ENCODE measurements around the gene CDYL.

Gene CDYL

DNA sequence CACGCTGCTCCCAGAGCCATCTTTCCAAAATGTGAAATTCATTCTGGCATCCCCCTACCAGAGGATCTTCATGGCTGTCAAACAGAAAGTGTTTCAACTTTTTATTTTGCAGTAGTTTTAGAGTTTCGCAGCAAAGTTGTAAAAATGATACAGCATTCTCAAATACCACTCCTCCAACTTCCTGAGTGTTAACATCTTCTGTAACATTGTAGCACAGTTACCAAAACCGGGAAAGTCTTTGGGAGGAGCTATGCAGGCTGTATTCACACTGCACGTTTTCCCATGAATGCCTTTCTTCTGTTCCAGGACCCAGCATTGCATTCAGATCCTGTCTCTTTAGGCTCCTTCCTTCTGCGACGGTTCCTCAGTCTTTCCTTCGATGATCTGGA is 30.1 kb downstream of the CDYL start:
- H3K9me3 Mint-ChIP-seq = peaks cover 5% of the 10 kb centered on the region
- H3K27ac Mint-ChIP-seq = no peak overlapping the region
- H3K4me3 Mint-ChIP-seq = no peak overlapping the region
- peaks cover 88% of the 10 kb centered on the region for H3K4me1 Mint-ChIP-seq
- H3K36me3 Mint-ChIP-seq = peaks cover 11% of the 10 kb centered on the region
- no peaks in the 10 kb centered on the region for H3K27me3 Mint-ChIP-seq
- no peak for ATAC-seq

DNA sequence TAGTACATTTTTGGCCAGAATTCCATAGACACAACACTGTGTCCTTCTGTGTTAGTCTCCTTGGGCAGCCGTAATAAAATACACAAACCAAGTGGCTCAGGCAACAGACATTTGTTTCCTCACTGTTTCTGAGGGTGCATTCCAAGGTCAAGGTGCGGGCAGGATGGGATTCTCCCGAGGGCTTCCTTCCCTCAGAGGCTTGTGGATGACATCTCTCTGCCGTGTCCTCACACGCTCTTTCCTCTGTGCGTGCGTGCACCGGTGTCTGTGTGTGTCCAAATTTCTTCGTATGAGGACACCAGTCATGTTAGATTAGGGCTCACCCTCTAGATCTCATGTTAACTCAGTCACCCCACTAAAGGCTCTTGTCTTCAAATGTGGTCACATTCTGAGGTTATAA is 30.6 kb downstream of the CDYL start:
- ATAC-seq = no peak
- Mint-ChIP-seq H3K9me3 (peaks cover 5% of the 10 kb centered on the region), H3K27ac (no peak overlapping the region), H3K36me3 (peaks cover 11% of the 10 kb centered on the region), H3K27me3 (no peaks in the 10 kb centered on the region), H3K4me3 (no peak overlapping the region), H3K4me1 (peaks cover 88% of the 10 kb centered on the region)

DNA sequence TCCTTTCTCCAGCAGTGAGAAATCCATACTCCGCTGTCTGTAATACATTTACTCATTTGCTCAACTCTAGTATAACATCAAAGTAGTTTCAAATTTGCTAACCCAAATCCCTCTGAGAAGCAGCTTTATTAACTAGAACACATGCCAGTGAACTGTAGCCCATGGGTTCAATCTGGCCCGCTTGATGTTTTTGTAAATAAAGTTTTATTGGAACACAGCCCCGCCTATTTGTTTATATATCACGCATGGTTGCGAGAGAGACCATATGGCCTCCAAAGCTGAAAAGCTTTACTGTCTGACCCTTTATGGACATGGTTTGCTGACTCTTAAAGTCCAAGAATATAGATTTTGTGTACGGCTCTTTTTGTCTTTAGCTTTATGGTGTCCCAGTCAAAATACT is 32.2 kb downstream of the CDYL start:
- peaks cover 5% of the 10 kb centered on the region for H3K9me3 Mint-ChIP-seq
- peaks cover 11% of the 10 kb centered on the region for H3K36me3 Mint-ChIP-seq
- peaks cover 88% of the 10 kb centered on the region for H3K4me1 Mint-ChIP-seq
- H3K4me3 Mint-ChIP-seq = no peak overlapping the region
- ATAC-seq = no peak
- H3K27ac Mint-ChIP-seq = no peak overlapping the region
- H3K27me3 Mint-ChIP-seq = no peaks in the 10 kb centered on the region

DNA sequence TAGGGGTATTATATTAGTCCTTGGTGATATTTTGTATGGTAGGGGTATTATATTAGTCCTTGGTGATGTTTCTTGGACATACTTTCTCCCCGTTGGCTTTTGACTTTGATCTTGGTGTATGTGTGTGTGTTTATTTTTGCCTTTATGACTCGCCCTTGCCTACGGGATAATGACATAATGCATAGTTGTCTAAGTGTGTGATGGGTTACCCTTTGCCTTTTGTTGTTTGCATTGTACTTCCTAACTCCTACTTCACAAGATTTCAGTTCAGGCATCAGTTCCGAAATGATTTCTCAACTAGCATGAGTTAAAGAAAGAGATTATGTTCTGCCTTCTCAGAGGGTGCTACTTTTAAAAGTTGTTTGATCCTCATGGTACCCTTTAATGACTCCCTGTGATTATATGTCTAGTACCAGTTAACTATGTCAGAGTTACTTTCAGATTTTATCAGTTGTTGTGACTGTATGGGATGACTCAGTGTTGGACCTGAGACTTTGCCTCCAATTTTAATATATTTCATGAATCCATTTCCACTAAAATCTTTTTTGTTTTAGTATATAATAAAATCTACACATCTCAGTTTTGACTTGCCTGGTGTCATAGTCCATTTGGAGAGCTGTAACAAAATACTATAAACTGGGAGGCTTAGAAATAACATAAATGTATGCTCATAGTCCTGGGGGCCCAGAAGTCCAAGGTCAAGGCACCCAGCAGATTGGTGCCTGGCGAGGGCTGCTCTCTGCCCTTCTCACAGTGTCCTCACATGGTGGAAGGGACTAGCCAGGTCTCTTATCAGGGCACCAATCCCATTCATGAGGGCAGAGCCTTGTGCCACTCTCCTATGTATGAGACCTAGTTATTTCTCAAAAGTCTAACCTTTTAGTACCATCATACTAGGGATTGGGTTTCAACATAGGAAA is 34.1 kb downstream of the CDYL start:
- Mint-ChIP-seq H3K4me3 (no peak overlapping the region), H3K27me3 (no peaks in the 10 kb centered on the region), H3K9me3 (peaks cover 5% of the 10 kb centered on the region), H3K4me1 (peaks cover 86% of the 10 kb centered on the region), H3K36me3 (peaks cover 11% of the 10 kb centered on the region), H3K27ac (no peak overlapping the region)
- no peak for ATAC-seq

DNA sequence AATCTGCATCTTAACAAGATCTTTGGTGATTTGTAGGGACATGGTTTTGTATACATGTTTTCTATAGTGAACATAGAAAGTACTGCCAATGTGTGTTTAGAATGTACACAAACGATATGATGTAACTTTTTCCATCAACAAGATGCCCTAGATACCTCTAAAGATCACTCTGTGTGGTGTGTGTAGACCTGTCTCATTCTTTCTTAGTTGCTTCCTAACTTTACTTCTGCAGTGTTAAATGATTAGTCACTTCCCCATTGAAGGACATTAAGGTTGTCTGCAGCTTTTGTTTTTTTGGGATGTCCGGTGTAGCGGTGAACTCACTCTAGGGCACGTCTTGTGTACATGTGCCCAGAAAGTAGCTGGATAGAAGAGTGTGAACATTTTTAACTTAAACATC is 35.9 kb downstream of the CDYL start:
- H3K4me3 Mint-ChIP-seq = no peak overlapping the region
- no peak for ATAC-seq
- H3K27me3 Mint-ChIP-seq = no peaks in the 10 kb centered on the region
- H3K27ac Mint-ChIP-seq = no peak overlapping the region
- peaks cover 70% of the 10 kb centered on the region for H3K4me1 Mint-ChIP-seq
- H3K36me3 Mint-ChIP-seq = peaks cover 11% of the 10 kb centered on the region
- H3K9me3 Mint-ChIP-seq = peaks cover 5% of the 10 kb centered on the region

DNA sequence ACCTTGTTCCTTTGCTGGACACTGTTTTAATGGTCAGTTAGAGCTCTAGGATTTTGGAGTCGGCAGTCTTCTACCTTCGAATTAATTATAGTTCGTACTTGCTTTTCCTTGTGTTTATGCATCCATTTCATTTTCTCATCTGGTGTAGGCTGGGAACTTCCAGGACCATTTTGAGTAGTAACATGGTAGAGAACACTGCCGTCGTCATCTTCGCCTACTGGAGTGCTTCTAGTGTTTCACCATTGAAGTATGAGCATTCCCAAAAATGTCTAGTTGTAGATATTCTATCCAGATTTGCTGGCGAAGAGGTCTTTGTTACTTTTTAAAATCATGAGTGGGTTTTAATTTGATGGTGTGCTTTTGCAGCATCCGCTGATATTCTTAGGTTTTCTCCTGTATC is 36.9 kb downstream of the CDYL start:
- H3K4me3 Mint-ChIP-seq = no peak overlapping the region
- ATAC-seq = no peak
- H3K27me3 Mint-ChIP-seq = no peaks in the 10 kb centered on the region
- H3K9me3 Mint-ChIP-seq = peaks cover 5% of the 10 kb centered on the region
- H3K4me1 Mint-ChIP-seq = peaks cover 68% of the 10 kb centered on the region
- H3K36me3 Mint-ChIP-seq = peaks cover 11% of the 10 kb centered on the region
- H3K27ac Mint-ChIP-seq = no peak overlapping the region

DNA sequence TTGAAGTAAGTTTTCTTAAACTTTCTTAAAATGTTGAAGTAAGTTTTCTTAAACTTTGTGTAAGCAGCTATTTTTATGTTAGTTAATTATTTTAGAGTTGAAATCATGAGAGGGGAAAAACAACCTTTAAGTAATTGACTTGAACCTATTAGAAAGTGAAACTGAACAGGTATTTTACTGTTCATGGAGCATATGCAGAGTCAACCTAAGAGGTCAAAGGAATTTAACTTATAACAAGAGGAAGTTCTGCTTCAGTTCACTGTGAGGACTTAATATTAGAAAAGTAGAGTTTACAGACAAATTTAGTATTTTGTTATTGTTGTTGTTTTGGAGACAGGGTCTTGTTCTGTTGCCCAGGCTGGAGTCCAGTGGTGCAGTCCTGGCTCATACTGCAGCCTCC is 38.0 kb downstream of the CDYL start:
- H3K4me1 Mint-ChIP-seq = peaks cover 66% of the 10 kb centered on the region
- peaks cover 5% of the 10 kb centered on the region for H3K9me3 Mint-ChIP-seq
- no peak overlapping the region for H3K4me3 Mint-ChIP-seq
- H3K36me3 Mint-ChIP-seq = peaks cover 10% of the 10 kb centered on the region
- ATAC-seq = no peak
- no peak overlapping the region for H3K27ac Mint-ChIP-seq
- no peaks in the 10 kb centered on the region for H3K27me3 Mint-ChIP-seq

DNA sequence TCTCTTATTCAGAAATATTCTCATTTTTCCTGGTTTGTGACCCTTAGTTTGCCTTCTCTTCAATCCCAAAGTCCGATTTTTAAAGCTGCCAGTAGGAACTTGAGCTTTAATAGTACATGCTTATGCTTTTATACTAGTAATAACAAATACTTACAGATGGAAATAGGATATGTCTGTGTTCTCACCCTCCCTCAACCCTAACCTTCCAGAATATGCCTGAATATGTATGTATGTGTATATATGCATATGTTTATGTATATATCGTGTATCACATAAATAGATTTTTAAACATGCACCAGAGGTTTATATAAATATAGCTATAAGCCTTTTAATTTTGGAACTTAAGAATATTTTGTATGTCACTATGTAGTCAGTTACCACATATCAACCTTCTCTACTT is 38.8 kb downstream of the CDYL start:
- no peak overlapping the region for H3K27ac Mint-ChIP-seq
- no peak overlapping the region for H3K4me3 Mint-ChIP-seq
- H3K27me3 Mint-ChIP-seq = no peaks in the 10 kb centered on the region
- H3K9me3 Mint-ChIP-seq = peaks cover 3% of the 10 kb centered on the region
- ATAC-seq = no peak
- H3K36me3 Mint-ChIP-seq = peaks cover 10% of the 10 kb centered on the region
- H3K4me1 Mint-ChIP-seq = peaks cover 68% of the 10 kb centered on the region

DNA sequence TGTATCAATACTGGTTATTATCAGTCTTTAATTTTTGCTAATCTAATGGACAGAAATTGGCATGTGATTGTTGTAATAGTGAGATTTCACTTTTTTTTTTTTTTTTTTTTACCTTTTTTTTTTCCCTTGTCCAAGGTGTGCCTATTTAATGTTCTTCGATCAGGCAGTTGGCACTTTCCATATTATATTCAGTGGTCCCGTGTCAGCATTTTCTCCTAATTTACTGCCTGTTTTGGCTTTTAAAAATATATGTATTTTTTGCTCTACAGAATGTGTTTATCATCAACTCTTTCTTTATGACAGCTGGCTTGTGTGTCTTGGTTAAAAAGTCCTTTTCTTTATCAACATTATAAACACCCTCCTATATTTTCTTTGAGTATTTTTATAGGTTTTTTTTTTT is 39.4 kb downstream of the CDYL start:
- no peak for ATAC-seq
- Mint-ChIP-seq H3K4me1 (peaks cover 68% of the 10 kb centered on the region), H3K9me3 (no peaks in the 10 kb centered on the region), H3K27me3 (no peaks in the 10 kb centered on the region), H3K4me3 (no peak overlapping the region), H3K27ac (no peak overlapping the region), H3K36me3 (peaks cover 6% of the 10 kb centered on the region)

DNA sequence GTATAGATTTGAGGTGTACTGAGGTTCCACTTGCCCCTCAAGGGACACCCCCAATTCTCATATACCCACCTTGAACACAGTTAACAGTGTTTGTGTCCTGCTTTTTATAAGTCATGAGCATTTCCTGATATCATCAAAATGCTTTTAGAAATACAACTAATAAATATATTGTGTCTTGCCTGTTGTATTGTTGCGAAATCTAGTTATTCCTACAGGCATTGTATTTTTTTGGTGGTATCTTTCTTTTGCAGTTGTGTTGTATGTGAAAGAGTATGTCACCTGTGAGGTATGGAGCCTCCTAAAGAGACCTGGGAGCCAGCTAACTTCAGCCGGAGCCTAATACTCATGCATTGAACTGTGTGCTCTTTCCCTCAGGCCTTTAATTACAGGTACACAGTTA is 40.7 kb downstream of the CDYL start:
- Mint-ChIP-seq H3K36me3 (peaks cover 6% of the 10 kb centered on the region), H3K27ac (no peak overlapping the region), H3K27me3 (no peaks in the 10 kb centered on the region), H3K4me3 (no peak overlapping the region), H3K4me1 (peaks cover 68% of the 10 kb centered on the region), H3K9me3 (no peaks in the 10 kb centered on the region)
- ATAC-seq = no peak

DNA sequence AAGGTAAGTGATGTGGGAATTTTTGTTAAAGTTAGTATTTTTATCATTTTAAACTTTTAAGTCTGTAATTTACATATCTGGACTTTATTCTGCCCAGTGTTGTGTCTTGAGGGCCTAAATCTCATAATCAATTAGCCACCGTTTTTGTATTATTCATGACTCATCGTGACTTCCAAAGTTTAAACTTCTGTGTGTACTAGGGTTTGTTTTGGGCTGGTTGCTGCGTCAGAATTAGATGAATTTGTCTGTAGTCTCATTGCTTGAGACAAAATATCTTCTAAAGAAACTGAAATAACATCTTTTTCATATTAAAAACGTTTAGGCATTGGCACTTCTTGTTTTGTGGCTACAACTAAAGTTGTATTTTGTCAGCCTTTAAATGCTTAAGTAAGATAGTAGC is 41.3 kb downstream of the CDYL start:
- Mint-ChIP-seq H3K27ac (no peak overlapping the region), H3K4me3 (no peak overlapping the region), H3K9me3 (no peaks in the 10 kb centered on the region), H3K36me3 (peaks cover 6% of the 10 kb centered on the region), H3K27me3 (no peaks in the 10 kb centered on the region), H3K4me1 (peaks cover 66% of the 10 kb centered on the region)
- ATAC-seq = no peak

DNA sequence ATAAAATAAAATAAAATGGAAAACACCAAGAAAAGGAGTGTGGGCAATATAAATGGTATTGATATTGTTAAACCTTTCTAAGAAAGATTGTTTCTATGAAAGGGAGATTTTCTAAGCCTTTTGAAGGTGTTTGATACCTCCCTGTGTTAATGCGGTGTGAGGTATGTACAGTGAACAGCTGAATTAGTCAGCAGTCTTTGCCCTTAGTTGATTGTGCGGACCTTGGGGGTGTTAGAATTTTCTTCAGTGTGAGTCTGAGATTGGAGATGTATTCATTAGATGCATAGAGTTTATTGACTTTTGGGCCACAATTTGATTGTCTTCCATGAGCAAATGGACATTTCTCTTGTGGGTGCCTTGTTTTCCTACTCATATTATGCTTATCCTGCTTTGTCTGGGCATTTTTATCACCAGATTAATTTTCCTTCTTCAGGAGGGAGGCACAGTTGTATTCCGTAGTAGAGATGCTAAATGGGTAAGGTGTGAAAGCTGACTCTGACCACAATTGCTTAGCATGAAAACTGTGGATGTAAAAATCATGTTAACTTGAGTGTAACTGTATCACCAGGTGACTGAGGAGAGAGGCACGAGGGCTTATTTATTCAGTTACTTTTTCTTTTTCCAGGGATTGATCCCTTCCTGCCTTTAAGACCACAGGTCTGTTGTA is 42.2 kb downstream of the CDYL start:
- no peaks in the 10 kb centered on the region for H3K27me3 Mint-ChIP-seq
- H3K36me3 Mint-ChIP-seq = peaks cover 6% of the 10 kb centered on the region
- no peaks in the 10 kb centered on the region for H3K9me3 Mint-ChIP-seq
- peak overlapping the region; percentile 29 for H3K27ac Mint-ChIP-seq
- no peak overlapping the region for H3K4me3 Mint-ChIP-seq
- ATAC-seq = no peak
- peaks cover 62% of the 10 kb centered on the region for H3K4me1 Mint-ChIP-seq

DNA sequence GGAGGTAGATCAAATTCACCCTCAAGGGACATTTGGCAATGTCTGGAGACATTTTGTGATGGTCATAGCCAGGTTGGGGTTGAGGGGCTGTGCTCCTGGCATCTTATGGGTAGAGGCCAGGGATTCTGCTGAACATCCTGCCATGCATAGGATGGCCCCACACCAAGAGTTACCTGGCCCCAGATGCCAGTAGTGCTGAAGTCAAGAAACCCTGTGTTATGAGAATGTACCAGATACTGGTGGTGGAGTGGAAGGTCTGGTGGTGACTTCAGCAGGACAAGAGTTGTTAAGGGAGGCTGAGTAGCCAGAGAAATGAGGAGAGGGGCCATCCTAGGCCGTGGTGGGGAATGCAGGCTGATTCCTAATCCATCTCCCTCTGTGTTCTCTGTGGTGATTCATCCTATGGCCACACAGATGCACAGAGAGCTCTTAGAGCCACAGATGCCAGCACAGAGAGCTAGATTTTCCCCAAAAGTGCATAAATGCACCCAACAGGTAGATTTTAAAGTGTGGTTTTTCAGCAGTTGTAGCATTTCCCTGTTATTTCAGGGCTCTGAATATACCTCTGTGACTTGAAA is 43.6 kb downstream of the CDYL start:
- Mint-ChIP-seq H3K4me3 (no peak overlapping the region), H3K27ac (peak overlapping the region; percentile 29), H3K9me3 (peaks cover 3% of the 10 kb centered on the region), H3K36me3 (peaks cover 12% of the 10 kb centered on the region), H3K27me3 (no peaks in the 10 kb centered on the region), H3K4me1 (peaks cover 55% of the 10 kb centered on the region)
- no peak for ATAC-seq

DNA sequence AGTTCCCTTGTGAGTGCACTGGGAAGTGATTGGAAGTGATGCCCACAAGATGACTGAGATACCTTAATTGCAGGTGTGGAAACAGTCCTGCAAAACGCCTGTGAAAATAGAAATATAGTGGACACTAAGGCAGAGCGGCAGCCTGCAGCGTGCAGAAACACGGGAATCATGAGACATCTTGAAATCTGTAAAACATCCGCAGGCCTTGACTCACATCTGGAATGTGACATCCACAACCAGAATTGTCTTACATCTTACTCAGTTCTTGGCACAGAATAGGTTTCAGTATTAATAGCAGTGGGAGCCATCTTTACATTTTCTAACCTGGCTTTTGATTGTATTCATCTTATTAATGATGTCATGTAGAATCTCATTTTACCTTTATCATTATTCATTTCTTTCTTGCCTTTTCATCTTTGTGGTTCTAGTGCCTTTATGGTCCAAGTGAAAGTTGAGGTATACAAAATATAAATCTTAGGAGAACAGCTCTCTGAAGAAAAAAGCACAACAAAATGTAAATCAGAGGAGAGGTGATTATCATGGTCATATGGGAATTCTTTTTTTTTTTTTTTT is 44.6 kb downstream of the CDYL start:
- Mint-ChIP-seq H3K36me3 (peaks cover 17% of the 10 kb centered on the region), H3K4me3 (no peak overlapping the region), H3K9me3 (peaks cover 5% of the 10 kb centered on the region), H3K27ac (no peak overlapping the region), H3K4me1 (peaks cover 52% of the 10 kb centered on the region), H3K27me3 (no peaks in the 10 kb centered on the region)
- ATAC-seq = no peak

DNA sequence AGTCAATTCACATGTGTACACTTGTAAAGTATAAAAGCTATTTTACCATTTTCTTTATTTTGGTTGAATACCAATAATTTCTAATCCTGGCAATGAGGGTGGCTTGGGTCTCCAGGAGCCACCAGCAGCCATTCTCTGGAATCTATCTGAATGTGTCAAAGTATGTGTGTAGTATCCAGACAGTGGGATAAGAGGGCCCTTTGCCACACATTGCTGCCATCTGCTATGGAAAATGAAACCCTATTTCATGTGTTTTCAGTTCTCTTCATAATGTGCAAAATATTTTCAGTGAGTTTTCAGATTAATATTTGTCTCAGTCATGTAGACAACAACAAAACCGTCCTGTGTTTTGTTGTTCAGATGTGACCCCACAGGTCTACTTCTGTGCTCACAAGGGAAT is 46.3 kb downstream of the CDYL start:
- peaks cover 34% of the 10 kb centered on the region for H3K36me3 Mint-ChIP-seq
- no peaks in the 10 kb centered on the region for H3K27me3 Mint-ChIP-seq
- peaks cover 19% of the 10 kb centered on the region for H3K9me3 Mint-ChIP-seq
- ATAC-seq = no peak
- H3K4me3 Mint-ChIP-seq = no peak overlapping the region
- peaks cover 60% of the 10 kb centered on the region for H3K4me1 Mint-ChIP-seq
- no peak overlapping the region for H3K27ac Mint-ChIP-seq

All from stimulated activated memory B cell treated with anti-CD40 and anti-IgM and Interleukin-4, amounts not matched to agents 10 μg/mL and 1 μg/mL and 100 μg/mL, for 72 hours (primary cell).